Measurements from ENCODE around the gene TMCC1.
"Not testable (repeated sequence)": the region's sequence is repeated elsewhere in the genome, so short reads cannot be mapped to it uniquely, and the experiment has no call there.

Gene TMCC1

DNA sequence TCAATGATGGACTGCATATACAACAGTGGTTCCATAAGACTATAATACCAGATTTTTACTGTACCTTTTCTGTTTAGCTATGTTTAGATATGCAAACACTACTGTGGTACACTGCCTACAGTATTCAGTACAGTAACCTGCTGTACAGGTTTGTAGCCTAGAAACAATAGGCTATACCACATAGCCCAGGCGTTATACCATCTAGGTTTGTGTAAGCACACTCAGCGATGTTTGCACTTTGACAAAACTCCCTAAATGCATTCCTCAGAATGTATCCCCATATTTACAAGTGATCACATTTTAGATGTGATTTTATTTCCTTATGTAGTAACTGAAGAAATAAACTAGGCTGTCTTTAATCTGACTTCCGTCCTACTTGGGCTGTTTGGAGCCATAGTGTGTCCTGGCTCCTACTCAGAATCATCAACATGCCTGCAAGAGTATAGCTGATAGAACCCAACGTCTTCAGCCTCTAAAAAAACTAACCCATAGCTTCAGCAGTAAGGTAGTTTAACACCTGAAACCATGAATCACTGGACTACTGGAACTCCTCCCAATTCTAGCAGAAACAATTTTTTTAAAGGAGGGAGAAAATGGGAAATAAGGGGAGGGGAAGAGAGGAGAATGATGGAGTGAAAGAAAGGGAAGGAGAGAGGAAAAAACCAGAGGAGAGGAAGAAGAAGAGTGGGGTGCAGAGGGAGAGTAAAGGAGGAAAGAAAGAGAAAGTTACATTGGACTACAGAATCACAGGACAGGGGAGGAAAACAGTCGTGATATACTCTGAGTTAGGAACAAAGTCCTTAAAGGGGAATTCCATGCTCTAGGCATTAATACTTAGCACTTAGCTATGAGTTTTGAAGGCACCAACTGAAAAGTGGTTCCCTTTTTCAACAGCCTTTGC, 219.4 kb downstream of the TMCC1 start:
- no peak for FAIRE-seq

DNA sequence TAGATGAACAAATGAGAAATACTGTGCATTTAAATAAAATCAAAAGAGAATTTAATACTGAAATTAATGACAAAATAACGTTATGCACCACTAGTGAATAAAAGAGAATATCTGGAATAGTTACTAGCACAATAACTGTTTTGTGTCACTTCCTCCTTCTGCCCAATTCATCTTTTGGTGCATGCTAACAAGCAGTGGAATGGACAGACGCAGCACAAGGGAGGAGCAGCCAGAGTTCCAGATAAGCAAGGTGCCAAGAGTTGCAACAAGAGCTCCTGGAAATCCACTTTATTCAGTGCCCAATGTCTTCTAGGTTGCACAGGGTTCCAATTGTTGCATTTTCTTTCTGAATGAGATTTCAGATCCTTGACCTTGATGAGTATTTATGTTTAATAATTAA, 220.5 kb downstream of the TMCC1 start:
- FAIRE-seq = no peak

DNA sequence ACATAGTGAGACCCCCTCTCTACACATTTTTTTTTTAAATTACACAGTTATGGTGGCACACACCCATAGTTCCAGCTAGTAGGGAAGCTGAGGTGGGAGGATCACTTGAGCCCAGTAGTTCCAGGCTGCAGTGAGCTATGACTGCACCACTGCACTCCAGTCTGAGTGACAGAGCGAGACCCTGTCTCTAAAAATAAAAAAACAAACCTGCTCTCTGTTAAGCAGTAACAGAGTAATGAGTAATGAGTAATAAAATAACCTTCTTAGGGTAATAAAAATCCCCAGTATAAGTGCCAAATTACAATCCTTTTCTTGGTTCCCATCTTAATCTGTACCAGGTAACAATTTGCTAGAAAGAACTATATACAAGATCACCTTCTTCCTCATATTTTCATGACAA, 221.1 kb downstream of the TMCC1 start:
- FAIRE-seq = no peak

DNA sequence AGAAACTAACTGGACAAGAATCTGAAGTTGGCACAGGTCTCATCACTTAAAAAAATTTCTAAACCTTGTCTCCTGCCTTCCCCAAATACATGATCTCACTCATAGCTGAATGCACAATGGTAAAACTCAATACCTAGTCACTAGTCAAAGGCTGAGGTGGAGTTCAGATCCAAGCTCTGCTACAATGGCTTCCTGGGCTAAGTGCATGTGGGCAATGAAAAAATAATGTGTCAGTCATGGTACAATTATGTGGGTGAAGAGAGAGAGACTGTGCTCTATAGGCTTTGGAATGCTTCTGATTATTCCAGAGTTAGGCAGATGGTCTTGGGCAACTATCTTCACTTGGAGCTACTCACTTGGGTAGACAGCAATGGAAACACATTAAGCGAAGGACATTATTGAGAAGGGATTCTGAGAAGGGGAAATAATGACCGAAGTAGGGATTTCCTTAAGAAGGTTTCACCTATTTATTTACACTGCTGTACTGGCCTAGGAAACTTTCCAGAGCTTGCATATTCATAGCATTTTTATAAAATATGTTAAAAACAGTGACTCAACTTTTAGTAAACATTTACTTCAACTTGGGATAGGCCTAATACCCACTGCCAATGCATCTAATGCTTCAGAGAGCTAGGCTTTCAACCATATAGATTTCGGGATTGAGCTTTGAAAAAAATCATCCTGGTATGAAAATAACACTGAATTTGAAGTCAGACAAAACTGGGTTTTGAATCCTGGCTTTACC, 228.3 kb downstream of the TMCC1 start:
- FAIRE-seq = no peak

DNA sequence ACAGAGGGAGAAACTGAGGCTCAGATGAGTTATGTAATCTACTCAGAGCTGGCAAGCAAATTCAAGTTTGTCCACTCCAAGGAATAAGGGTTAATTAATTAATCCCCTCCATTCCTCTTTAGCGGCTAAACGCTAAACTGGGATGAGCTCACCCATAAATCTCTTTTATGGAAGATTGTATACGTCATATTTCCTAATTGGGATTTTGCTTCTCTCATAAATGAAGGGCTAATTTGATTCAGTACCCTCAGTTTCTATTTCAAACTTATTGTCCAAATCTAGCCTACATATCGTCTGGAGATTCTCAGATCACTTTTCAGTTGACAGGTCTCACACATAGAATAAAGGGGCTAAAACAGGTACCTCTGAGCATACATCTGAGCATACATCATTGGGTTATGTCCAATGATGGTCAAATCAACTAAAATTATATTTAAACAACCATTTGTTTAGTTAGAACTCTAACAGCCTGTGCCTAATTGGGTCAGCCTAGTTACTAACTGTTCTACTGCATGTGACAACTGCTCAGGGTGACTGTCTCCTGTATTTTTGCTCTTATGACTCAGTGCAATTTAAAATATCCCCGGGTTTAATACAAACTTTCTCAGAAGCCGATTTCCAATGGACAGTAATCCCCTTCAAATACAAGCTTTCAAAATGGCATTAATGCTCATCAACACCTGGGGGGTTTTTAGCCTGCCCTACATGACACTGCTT, 229.4 kb downstream of the TMCC1 start:
- no peak for FAIRE-seq

DNA sequence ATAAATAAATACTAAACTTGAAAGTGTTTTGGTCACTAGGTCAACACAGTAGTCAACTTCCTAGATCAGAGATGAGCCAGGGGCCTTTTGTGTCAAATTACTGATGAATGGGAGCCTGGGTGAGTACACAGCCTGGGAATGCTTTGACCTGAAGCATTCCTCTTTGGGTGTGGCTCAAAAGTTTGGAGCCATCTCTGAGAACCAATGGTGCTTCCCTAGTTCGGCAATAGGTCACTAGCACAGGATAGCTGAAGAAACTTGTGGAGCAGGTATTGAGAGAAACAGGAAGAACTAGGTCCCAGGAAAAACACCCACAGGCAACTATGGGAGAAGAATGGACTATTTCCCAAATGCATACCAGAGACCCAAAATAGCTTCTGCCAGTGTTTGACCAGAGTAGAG, 230.5 kb downstream of the TMCC1 start:
- FAIRE-seq = no peak

DNA sequence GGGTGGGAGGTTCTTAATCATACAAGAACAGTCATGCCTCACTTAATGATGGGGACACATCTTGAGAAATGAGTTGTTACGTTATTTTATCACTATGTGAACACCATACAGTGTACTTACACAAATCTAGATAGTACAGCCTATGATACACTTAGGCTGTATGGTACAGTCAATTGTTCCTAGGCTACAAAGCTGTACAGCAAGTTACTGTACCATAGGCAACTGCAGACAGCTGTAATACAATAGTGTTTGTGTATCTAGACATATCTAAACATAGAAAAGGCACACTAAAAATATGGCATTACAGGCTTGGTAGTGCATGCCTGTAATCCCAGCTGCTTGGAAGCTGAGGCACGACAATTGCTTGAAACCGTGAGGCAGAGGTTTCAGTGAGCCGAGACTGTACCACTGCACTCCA, 231.3 kb downstream of the TMCC1 start:
- no peak for FAIRE-seq

DNA sequence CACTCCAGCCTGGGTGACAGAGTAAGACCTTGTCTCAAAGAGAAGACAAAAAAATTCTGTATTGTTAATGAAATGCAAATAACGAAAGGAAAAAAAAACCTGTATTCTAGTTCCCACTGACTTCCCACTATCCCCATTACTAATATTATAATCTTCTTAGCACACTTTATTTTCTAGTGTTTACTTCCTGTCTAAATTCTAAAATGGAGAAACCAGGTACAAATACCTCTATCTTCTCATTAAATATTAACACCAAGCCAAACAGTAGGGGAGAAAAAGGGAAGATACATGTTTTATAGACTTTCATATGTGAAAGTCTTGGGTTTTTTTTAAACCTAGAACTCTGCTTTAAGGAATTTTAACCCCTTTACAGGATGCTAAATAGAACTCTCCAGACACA, 231.7 kb downstream of the TMCC1 start:
- FAIRE-seq = no peak

DNA sequence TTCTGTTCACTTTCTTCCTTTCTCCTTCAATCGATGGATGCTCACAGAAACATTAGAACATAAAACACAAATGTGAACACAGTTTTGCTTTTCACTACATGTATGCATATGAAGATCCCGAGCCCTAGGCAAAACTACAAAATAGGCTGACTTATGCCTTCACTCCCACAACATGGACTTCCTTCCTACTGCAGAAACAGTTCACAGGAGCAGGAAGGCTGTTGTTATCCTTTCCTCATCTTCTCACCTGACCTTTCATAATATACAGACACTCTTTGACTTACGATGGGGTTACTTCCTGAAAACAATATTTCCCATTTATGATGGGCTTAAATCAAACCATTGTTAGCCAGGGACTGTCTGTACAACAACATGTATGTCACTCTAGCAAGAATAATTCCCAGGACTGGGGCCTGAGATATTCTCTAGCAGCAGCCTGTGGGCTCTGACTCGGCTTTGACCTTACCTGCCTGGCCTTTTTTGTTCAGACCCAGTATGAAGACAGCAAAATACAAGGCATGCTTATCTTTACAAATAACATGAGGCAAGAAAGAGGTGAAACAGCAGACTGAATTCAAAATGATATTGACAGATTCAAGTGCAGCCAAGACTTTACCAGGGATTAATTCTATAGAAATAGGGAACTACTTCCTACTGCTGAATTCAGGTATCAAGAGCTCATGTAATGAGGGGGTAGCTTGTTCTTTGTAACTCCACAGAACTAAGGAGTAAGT, 235.2 kb downstream of the TMCC1 start:
- no peak for FAIRE-seq

DNA sequence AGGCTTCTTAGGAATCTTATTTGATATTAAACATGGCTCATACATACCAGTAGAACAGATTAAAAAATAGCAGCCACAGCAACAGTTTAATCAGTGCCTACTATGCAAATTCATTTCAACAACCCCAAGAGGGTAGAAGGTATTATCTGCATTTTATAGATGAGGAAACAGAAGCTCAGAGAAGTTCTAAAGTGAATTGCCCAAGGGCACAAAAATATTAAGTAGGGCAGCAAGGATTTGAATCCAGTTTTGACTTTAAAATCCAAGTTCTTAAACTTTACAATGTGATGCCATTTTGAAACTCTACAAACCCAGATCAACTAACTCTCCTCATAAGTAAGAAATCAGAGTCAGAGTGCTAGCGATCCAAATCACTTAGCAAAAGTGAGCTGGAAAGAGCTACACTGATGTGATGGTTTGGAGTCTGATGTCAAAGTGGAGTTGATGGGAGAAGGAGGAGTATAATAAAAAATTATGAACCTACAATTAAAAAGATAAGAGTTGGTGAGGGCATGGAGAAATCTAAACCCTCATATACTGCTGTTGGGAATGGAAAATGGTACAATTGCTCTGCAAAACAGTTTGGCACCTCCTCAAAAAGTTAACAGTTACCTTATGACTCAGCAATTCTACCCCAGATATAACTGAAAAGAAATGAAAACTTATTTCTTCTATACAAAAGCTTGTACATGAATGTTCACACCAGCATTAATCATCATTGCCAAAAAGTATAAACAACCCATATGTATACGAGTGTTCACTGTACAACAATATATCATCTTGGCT, 236.1 kb downstream of the TMCC1 start:
- no peak for FAIRE-seq

DNA sequence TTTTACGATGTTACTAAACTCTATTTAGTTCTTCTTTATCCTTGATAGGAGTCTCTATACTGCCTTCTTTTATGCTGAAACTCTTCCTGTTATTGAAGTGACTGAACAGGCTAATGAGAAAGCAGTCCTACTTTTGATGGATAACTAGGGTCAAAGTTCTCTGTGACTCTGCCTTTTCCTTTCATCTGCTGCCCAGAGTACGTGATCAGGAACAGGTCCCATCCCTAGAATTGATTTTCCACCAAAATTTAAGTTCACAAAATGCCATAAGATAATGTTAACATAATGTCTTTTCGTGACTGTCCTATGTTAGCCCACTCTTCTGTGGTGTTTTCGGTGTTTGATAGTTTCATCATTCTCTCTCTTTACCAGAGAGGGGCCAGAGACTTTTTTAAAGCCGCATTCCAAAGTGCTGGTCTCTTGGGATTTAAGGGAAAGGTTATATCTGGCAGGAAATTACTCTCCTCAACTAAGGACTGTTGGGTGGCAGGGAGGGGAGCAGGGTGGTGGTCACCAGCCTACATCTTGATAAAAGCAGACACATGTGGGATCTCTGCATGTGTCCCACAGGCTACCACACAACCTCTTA, 236.8 kb downstream of the TMCC1 start:
- no peak for FAIRE-seq

DNA sequence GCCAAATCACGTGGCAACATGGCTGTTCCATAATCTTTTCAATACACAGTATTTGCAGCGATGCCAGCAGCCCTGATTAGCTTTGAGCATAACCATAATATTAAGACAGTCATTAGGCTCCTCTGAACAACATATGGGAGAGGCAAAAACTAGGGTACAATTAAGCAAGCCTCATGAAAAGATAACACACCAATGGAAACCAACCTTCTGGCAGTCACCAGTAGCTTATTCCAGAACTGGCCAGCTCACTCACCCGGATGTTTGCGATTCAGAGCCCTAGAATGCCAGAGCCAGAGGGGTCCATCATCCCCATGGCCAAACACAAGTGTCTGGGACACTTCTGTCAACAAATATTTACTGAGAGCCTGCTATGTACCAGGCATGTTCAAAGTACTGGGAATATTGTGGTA, 238.2 kb downstream of the TMCC1 start:
- FAIRE-seq = no peak

DNA sequence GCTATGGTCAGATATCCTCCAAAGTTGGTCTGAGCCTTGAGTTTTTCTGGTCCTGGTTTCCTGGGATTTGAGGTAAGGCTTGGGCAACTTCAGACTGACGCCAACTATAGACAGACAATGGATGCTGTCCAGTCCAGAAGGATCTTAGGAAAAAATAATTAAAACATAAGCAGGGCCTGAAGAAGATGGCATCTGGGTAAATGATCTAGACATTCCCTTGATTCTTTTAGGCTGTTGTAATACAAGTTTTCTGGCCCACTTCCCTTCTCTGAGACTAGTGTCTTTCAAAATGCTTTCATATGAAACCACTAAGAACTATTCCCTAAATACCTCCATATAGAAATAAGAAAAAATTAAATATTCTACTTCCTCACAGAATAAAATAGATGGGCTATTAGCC, 239.4 kb downstream of the TMCC1 start:
- FAIRE-seq = no peak

DNA sequence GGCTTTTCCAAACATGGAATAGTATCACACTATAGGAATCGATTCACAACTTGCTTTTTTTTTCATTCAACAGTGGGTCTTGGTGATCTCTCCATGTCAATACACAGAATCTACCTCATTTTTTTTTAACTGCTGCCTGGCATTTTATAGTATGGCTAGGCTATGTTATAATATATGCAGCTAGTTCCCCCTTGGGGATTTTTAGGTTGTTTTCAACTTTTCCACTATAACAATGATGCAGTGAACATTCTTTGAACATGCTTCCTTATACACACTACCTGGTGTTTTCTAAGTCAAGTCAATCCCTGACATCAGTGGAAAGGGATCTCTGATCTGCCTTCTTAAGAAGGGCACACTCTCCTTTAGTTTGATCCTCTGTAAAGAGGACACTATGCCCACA, 240.5 kb downstream of the TMCC1 start:
- no peak for FAIRE-seq

DNA sequence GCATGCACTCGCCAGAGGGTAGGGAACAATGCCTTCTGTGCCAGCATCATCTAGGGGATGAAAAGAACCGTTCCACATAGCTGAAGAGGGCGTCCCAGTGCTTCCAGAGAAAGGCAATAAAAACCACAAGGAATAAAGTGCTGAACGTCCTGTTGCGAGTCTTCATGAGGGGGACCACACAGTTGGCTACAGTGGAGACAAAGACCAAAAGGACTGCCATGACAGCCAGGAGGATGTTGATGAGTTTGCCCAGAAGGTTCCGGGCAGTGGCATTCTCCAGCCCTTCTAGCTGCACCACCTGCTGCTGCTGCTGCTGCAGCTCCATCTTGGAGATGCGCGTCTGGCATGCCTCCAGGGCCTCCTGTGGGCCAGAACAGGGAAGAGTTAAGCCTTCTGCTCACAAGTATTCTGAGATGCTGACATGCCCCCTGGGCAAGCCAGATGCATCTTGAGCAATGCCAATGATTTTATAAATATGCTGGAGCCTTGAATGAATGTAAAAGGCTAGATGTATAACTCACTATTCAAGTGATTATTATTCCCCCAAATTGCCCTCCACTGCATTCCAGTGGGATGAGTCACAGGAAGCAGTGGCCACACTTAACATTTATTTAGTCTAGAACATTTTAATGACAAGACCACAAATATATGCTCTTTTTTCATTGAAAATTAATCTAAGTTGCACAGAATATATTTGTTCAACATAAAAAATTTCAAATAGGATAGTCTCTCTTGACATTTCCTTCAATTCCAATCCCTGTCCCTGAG, 241.9 kb downstream of the TMCC1 start:
- no peak for FAIRE-seq

DNA sequence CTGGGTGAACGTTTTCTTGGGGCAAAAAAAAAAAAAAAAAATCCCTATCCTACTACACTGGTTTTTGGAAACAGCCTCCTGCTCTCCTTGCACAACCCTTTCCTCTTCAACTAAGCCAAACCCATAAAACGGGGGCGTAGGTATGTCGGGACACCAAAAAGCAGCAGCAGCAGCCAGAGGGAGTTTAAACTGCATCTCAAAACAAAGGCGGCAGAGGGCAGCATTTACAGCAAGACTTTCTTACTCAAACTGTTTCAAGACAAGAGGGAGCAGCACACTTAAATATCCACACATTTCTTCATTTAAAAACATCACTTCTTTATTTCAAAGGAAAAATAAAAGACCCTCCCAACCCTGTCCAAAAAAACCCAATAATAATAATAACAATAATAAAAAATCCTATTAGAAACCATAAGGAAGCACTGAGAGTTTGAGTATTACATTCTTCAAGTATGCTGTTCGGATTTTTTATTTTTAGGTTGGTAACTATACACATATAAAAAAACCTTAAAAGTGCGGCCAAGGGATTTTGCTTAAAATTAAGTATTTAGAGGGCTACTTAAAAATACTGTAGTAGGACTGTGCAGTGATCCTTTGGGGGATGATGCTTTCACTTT, 243.1 kb downstream of the TMCC1 start:
- peak; percentile 48 for FAIRE-seq

DNA sequence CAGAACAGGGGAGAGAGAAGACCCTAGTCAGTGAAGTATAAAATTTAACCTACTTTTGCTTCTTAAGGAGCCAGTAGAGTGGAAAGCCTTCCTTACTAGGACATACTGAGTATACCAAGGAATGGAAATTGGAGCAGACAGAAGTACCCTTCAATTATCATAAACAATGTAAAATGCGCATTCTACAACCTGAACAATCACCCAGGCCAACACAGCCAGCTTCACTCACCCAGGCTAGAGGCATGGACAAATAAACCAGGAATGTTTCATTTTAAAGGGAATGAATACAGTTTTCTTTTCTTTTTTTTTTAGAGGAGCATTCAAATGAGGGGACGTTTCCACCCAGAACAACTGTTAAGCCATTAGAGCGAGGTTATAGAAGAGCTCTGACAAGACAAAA, 245.1 kb downstream of the TMCC1 start:
- FAIRE-seq = no peak

DNA sequence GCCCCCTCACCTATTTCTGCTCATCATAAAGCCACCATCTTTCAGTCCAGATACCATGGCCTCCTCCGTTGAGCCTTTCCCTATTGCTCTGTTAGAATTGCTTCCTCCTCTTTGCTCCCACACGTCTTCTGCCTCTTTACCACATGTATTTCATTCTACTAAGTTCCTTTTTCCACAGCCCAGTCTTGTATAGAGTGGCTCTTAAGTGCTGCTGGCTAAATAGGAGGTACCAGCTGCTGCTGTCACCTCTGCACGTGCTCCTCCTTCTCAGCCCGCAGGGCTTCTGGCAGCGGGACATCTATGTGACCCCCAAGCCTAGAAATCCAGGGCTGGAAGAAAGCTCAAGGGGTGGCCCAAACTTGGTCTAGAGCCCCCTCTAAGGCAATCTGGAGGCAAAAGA, 248.2 kb downstream of the TMCC1 start:
- no peak for FAIRE-seq

DNA sequence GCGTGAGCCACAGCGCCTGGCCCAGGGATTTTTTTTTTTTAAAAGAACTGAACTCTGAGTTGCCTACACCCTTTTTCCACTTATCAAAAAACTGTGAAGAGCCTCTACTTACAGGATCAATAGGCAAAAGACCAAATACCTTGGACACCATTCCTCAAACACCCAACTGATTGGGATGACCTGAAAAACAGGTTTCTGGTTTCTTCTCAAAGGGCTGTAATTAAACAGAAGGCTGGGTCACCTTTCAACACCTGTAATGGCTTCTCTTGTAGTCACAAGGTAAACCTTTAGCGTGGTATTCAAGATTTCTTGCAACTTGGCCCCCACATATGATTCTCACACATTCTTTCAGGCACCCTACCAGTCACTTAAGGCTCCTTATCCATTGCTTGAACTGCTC, 248.7 kb downstream of the TMCC1 start:
- no peak for FAIRE-seq

DNA sequence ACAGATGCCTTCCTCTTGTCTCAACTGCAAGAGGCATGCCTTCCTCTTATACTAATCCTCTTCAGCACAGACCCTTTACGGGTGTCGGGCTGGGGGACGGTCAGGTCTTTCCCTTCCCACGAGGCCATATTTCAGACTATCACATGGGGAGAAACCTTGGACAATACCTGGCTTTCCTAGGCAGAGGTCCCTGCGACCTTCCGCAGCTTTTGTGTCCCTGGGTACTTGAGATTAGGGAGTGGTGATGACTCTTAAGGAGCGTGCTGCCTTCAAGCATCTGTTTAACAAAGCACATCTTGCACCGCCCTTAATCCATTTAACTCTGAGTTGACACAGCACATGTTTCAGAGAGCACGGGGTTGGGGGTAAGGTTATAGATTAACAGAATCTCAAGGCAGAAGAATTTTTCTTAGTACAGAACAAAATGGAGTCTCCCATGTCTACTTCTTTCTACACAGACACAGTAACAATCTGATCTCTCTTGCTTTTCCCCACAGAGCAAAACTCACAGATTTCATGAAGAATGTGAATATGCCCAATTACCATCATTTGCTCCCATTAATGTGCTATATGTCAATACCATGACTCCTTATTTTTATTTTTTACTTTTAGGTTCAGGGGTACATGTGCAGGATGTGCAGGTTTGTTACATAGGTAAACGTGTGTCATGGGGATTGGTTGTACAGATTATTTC, 251.8 kb downstream of the TMCC1 start:
- FAIRE-seq = not testable (repeated sequence)

Measured in endometrium (tissue), 2 donors.